Endothelial cell of umbilical vein (primary cell): Measurements from ENCODE around the gene TYW3. TPM values are rescaled to one million over a fixed set of nuclear protein-coding genes. Genes with fewer than 3 reads are reported as not detected.

Source experiments
- BruUV-seq: library from RNA; stranded (reverse); fragments of 400-500 nt; replicated peaks from 2 replicates; lab custom pipeline; 2021; lab: Mats Ljungman, UMichigan
- CTCF ChIA-PET: fragments of 300-600, 350-600 bp; sonication (Branson Sonifier 250); formaldehyde crosslinking; loops from one replicate; lab custom pipeline; 2021; ENCODE audit warnings: antibody characterized with exemption, inconsistent platforms; lab: Charles Lee
- POLR2A ChIA-PET: fragments of 300-600, 350-600 bp; sonication (Branson Sonifier 250); formaldehyde crosslinking; loops from one replicate; lab custom pipeline; 2021; ENCODE audit warnings: antibody characterized with exemption, inconsistent platforms; lab: Charles Lee
- DNase-seq: peaks from one replicate; pipeline ENCODE4 v3.0.0-alpha.2; 2011; ENCODE audit warnings: low read depth, low spot score
- FAIRE-seq: peaks from 2 replicates; lab custom pipeline; 2011; peaks lifted over from hg19 to GRCh38; lab: Jason Lieb, UNC
- H2AFZ ChIP-seq: 2 replicates; pipeline ENCODE4 v1.6.0; 2012; ENCODE audit warnings: low read depth, low read length, control low read depth, inconsistent platforms
- H3K27ac ChIP-seq: 2 replicates; pipeline ENCODE4 v1.5.1; 2011; ENCODE audit warnings: low read depth, mild to moderate bottlenecking, control low read depth, low read length, moderate library complexity; ENCODE audit not compliant: insufficient read depth
- H3K27me3 ChIP-seq, 2 experiments: 2 replicates each; pipeline versions ENCODE4 v1.6.0 to v1.6.1; 2011; ENCODE audit warnings: low read length in 2 of 2, mixed read lengths in 1 of 2; ENCODE audit not compliant: control insufficient read depth in 2 of 2, insufficient read depth in 2 of 2
- H3K36me3 ChIP-seq, 2 experiments: 2 replicates in 1 of 2; 3 replicates in 1 of 2; pipeline ENCODE4 v1.5.1; 2011; ENCODE audit warnings: low read length in 2 of 2, mild to moderate bottlenecking in 1 of 2, moderate library complexity in 1 of 2; ENCODE audit not compliant: control insufficient read depth in 2 of 2, insufficient read depth in 2 of 2; ENCODE audit errors: extremely low read depth in 1 of 2
- H3K4me1 ChIP-seq: 3 replicates; pipeline ENCODE4 v1.5.1; 2011; ENCODE audit warnings: mild to moderate bottlenecking, low read length; ENCODE audit not compliant: control insufficient read depth, insufficient read depth; ENCODE audit errors: extremely low read depth
- H3K4me2 ChIP-seq: 2 replicates; pipeline ENCODE4 v1.6.1; 2011; ENCODE audit warnings: low read length, control low read depth, mixed read lengths; ENCODE audit not compliant: insufficient read depth
- H3K4me3 ChIP-seq, 3 experiments: fragments of 200-600 bp in 1 of 3; sonication (generic), shearing (Covaris generic) in 1 of 3; replicated peaks in 1 of 3; 2 replicates each; pipeline ENCODE4 v1.5.1; 2011 to 2016; ENCODE audit warnings: control low read depth in 3 of 3, low read length in 3 of 3, mild to moderate bottlenecking in 2 of 3, inconsistent platforms in 1 of 3, low read depth in 1 of 3, moderate library complexity in 1 of 3; ENCODE audit not compliant: insufficient read depth in 1 of 3
- H3K79me2 ChIP-seq: 2 replicates; pipeline ENCODE4 v1.6.0; 2012; ENCODE audit warnings: low read length, inconsistent platforms; ENCODE audit not compliant: control insufficient read depth, insufficient read depth
- H3K9ac ChIP-seq: replicated peaks from 2 replicates; pipeline ENCODE3; 2011; ENCODE audit warnings: low read length, control low read depth; ENCODE audit not compliant: insufficient read depth; ENCODE audit errors: extremely low read depth
- H3K9me1 ChIP-seq: replicated peaks from 3 replicates; pipeline ENCODE4 v1.6.0; 2011; ENCODE audit warnings: mild to moderate bottlenecking, low read length; ENCODE audit not compliant: control insufficient read depth, insufficient read depth; ENCODE audit errors: extremely low read depth
- H3K9me3 ChIP-seq: replicated peaks from 2 replicates; pipeline ENCODE4 v1.5.1; 2012; ENCODE audit warnings: low read length, inconsistent platforms; ENCODE audit not compliant: control insufficient read depth, insufficient read depth
- H4K20me1 ChIP-seq: replicated peaks from 2 replicates; pipeline ENCODE3; 2011; ENCODE audit warnings: mild to moderate bottlenecking, low read length; ENCODE audit not compliant: control insufficient read depth, insufficient read depth; ENCODE audit errors: extremely low read depth
- CTCF ChIP-seq, 2 donors: IDR thresholded peaks; 1 replicate in 1 of 2; 2 replicates in 1 of 2; pipeline ENCODE4 v1.5.1; 2011; ENCODE audit warnings: low read length in 2 of 2, mild to moderate bottlenecking in 2 of 2, moderate library complexity in 2 of 2, control low read depth in 1 of 2, inconsistent platforms in 1 of 2, low read depth in 1 of 2; ENCODE audit not compliant: insufficient read depth in 1 of 2; ENCODE audit errors: extremely low read depth in 1 of 2
- FOS ChIP-seq: IDR thresholded peaks from 2 replicates; pipeline ENCODE4 v1.6.1; 2011; ENCODE audit warnings: mild to moderate bottlenecking, low read length, moderate library complexity, borderline replicate concordance; ENCODE audit not compliant: insufficient read depth
- JUN ChIP-seq: IDR thresholded peaks from 2 replicates; pipeline ENCODE4 v1.6.1; 2011; ENCODE audit warnings: borderline replicate concordance, low read depth; ENCODE audit not compliant: insufficient read length, insufficient read depth
- dilution Hi-C: fragments of 300-500 bp; cut with MboI; formaldehyde crosslinking; loops from one replicate; pipeline ENCODE4 v1.15.0; 2019; ENCODE audit warnings: low sequenced_read_pairs; ENCODE audit not compliant: extremely low pct_ligation_motif_present
- intact Hi-C: fragments of 100-400 bp; cut with micrococcal nuclease; formaldehyde crosslinking; loops from one replicate; pipeline ENCODE4 v1.10.0; 2022
- polyA plus RNA-seq, 4 experiments: library from polyadenylated mRNA; depleted of rRNA in 3 of 4; stranded (reverse) in 3 of 4; unstranded in 1 of 4; fragments of >200 nt; gene quantifications; 2 replicates each; pipeline versions ENCODE4 v1.2.1 to v1.2.3, GENCODE V29; 2011 to 2012; ENCODE audit warnings: missing spikeins in 1 of 4
- total RNA-seq: library from RNA; stranded (reverse); gene quantifications from 2 replicates; pipeline ENCODE4 v1.2.3, GENCODE V29; 2021

TYW3 gene
- total and polyA plus RNA-seq, 2 donors (not counting 3 experiments of a cell fraction or from before 2014, with no cell fraction given), result 8.5 to 22.8 TPM

- ChIA-PET POLR2A (no interaction called here), CTCF (interaction anchor here (0.6 kb wide), 1 partner anchor 40 kb away, joined by 3 read pairs; no protein-coding TSS in a partner anchor)
- H3K9me1 ChIP-seq, result no peaks in the 10 kb centered on the region
- H3K36me3 ChIP-seq, result no peaks in the 10 kb centered on the region
- H4K20me1 ChIP-seq, result no peaks in the 10 kb centered on the region
- no peaks in the 10 kb centered on the region for H3K27me3 ChIP-seq
- no peak overlapping the region for H2AFZ ChIP-seq
- H3K9me3 ChIP-seq, result no peaks in the 10 kb centered on the region
- FAIRE-seq (no peak), DNase-seq (no peak)
- peaks cover 22% of the 10 kb centered on the region for H3K4me1 ChIP-seq
- H3K9ac ChIP-seq, result no peak overlapping the region
- dilution Hi-C loops (no loop called here), intact Hi-C loops (loop anchor here (5.0 to 10.0 kb wide), 3 partner anchors 535 to 1138 kb away; partner anchors contain the start of genes ACADM, FPGT and LRRIQ3)
- peaks cover 9% of the 10 kb centered on the region for H3K79me2 ChIP-seq
- TF ChIP-seq CTCF (IDR thresholded peaks at IDR 0.05; ENCODE audit: extremely low read depth in 1 of 2, insufficient read depth in 1 of 2, low read depth in 1 of 2, low read length in 2 of 2) (no peak), JUN (peak; percentile 29), FOS (peak; percentile 19)
- no peak overlapping the region for H3K4me2 ChIP-seq
- H3K27ac ChIP-seq, result no peak overlapping the region
- no peak overlapping the region for H3K4me3 ChIP-seq
- BruUV-seq, result no TSS peak
Measured at GRCh38 chr1:74729741-74730478, 3.0 kb upstream of the TYW3 start.
